HL-60/S4 treated with phorbol 12-myristate 13-acetate at 8.2 ng/mL for 4 days and 3 days (cell line): ENCODE measurements around the gene CDS2.

Experiments
- in situ Hi-C: fragments of 300-500 bp; cut with MboI; formaldehyde crosslinking; loops from 2 replicates; pipeline ENCODE4 v1.15.0; 2022; ENCODE audit warnings: low sequenced_read_pairs

Gene CDS2

GRCh38 chr20:5198651-5198924 lies 71.8 kb downstream of the CDS2 start:
- in situ Hi-C loops, result no loop called here

DNA sequence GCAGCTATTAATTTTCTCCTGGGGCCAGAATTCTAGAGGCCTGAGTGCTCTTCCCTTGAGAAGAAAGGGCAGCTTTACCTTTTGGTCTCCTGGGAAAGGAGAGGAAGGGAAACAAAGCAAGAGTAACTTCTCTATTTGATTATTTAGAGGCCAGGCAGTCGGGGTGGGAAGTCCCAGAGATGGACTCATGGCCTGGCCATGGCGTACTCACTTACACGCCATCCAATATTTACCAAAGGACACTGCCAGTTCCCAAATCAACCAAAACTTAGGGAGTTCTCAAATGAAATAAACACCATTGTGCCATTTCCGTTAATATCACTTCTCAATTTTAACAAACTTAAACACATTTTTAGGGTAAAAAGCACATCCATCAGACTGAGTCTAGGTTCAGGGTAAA lies 76.6 kb downstream of the CDS2 start:
- in situ Hi-C loops, result loop anchor here (10.0 kb wide), 1 partner anchor 241 kb away; no protein-coding TSS in a partner anchor

- in situ Hi-C loops, result loop anchor here (10.0 kb wide), 1 partner anchor 239 kb away; no protein-coding TSS in a partner anchor
Observed at GRCh38 chr20:5205348-5206210, 78.8 kb downstream of the CDS2 start.

DNA sequence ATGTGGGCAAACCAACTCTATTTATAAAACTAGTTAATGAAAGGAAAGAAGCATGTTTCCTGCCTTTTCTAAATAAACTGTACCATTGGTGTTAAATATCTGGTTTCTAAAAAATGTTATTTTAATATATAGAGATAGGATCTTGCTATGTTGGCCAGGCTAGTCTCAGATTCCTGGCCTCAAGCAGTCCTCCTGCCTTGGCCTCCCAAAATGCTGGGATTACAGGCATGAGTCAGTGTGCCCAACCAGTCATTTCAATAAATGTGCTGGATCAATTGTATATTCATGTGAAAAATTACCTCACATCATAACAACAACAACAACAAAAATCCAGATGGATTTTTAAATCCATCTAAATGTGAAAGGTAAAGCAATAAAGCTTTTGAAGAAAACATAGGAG lies 80.3 kb downstream of the CDS2 start:
- in situ Hi-C loops, result loop anchor here (10.0 kb wide), 1 partner anchor 238 kb away; no protein-coding TSS in a partner anchor

GRCh38 chr20:5211803-5212714 lies 85.3 kb downstream of the CDS2 start:
- in situ Hi-C loops, result no loop called here

DNA sequence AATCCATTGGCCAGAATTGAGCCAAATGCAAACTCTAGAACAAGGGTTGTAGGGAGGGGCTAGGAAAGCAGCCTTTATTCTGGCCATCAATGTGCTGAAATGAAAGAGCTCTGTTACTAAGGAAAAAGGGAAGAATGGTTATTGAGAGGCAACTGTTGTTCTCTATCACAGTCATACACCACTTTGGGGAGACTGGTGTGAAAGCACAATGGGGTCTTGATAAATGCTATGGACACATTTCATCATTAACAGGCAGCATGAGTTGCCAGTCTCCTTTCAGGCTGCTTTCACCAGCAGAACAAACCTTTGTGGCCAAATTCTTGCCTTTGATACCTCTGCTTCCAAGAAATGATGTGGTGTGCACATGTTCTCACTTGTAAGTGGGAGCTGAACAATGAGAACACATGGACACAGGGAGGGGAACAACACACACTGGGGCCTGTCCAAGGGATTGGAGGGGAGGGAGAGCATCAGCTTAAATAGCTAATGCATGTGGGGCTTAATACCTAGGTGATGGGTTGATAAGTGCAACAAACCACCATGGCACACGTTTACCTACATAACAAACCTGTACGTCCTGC lies 86.2 kb downstream of the CDS2 start:
- in situ Hi-C loops, result no loop called here

DNA sequence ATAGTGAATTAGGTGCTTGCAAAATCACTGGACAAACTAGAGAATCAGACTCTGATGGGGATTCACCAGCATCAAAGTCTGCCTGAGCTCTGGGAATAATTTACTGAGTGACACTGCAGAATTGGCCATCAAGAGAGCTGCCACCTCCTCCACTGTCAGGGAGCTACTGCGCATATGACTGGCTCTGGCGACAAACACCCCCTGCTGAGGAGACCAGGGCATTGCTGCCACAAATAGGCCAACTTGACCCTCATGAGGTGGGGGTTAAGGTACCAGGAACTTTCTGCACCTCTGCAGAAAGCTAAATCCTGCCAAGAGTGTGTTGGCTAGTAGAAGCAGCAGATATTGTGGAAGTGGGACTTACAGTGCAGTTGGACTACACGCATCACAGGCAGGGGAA lies 88.0 kb downstream of the CDS2 start:
- in situ Hi-C loops, result no loop called here

- in situ Hi-C loops, result no loop called here
Observed at GRCh38 chr20:5215672-5216304, 89.0 kb downstream of the CDS2 start.

DNA sequence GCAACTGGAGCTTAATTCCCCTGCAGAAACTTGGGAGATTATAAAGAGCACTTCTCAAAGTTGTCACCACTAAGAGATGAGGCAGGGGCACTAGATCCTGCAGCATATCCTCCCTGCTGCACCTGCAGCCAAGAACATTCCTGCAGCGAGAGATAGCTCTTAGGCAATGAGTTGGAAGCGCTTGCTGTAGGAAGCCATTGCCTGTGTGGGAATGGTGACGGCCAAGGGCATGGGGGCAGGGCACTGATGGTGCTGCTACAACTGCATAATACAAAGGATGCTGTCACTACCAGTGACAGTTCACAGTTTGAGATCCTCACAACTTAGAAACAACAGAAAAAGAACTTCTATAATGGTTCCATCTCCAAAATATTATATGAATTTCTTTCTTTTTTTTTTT lies 89.9 kb downstream of the CDS2 start:
- in situ Hi-C loops, result no loop called here

- in situ Hi-C loops, result no loop called here
Observed at GRCh38 chr20:5217616-5218015, 90.8 kb downstream of the CDS2 start.

GRCh38 chr20:5220321-5221060 lies 93.7 kb downstream of the CDS2 start:
- in situ Hi-C loops, result no loop called here

GRCh38 chr20:5221061-5221430 lies 94.2 kb downstream of the CDS2 start:
- in situ Hi-C loops, result no loop called here

GRCh38 chr20:5222919-5223634 lies 96.3 kb downstream of the CDS2 start:
- in situ Hi-C loops, result no loop called here

DNA sequence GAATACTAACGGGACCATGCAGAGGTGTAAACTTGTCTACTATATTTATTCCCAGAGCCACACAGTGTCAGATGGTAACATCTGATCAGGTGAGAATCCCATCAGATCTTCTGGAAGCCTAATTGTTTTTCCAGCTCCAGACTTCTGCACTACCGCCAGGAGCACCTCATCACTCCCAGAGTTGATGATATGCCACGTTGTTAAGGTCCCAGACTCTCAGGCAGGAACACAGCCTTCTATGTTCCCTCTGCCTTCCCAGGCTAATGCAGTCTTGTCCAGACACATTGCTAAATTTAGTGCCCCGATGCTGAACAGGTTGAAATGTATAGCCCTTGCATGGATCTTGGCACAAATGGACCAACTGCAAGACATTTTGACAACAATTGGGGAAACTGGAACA lies 103.7 kb downstream of the CDS2 start:
- in situ Hi-C loops, result no loop called here

DNA sequence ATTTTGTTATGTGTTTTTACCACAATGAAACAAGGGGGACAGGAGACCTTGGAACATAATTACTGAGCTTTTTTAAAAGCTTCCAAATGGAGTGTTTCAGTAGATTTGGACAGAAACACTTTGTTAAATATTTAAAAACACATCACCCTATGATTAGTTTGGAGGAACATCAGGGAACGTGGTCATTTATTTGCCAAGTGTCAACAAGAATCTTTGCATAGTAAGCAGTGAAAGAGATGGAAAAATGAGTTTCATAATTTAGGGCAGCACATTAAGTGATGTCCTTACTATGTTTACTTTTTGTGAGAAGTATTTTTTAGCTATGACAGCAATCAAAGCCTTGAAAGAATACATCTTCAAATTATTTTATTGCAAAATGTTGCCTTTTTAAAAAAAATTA lies 107.3 kb downstream of the CDS2 start:
- in situ Hi-C loops, result no loop called here

GRCh38 chr20:5234978-5235377 lies 108.2 kb downstream of the CDS2 start:
- in situ Hi-C loops, result no loop called here
